Measurements from ENCODE around the gene OCLN.
"Not testable (repeated sequence)": the region's sequence is repeated elsewhere in the genome, so short reads cannot be mapped to it uniquely, and the experiment has no call there.

DNA sequence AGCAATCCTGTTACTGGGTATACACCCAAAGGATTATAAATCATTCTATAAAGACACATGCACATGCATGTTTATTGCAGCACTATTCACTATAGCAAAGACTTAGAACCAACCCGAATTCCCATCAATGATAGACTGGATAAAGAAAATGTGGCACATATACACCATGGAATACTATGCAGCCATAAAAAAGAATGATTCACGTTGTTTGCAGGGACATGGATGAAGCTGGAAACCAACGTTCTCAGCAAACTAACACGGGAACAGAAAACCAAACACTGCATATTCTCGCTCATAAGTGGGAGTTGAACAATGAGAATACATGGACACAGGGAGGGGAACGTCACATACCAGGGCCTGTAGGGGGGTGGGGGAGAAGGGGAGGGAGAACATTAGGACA, 21.1 kb upstream of the OCLN start:
- TF ChIP-seq POLR2AphosphoS5, POLR2A (IDR thresholded peaks at IDR 0.05): not testable (repeated sequence)
- TF ChIP-seq, protein P1, sequence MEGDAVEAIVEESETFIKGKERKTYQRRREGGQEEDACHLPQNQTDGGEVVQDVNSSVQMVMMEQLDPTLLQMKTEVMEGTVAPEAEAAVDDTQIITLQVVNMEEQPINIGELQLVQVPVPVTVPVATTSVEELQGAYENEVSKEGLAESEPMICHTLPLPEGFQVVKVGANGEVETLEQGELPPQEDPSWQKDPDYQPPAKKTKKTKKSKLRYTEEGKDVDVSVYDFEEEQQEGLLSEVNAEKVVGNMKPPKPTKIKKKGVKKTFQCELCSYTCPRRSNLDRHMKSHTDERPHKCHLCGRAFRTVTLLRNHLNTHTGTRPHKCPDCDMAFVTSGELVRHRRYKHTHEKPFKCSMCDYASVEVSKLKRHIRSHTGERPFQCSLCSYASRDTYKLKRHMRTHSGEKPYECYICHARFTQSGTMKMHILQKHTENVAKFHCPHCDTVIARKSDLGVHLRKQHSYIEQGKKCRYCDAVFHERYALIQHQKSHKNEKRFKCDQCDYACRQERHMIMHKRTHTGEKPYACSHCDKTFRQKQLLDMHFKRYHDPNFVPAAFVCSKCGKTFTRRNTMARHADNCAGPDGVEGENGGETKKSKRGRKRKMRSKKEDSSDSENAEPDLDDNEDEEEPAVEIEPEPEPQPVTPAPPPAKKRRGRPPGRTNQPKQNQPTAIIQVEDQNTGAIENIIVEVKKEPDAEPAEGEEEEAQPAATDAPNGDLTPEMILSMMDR (IDR thresholded peaks at IDR 0.05), result not testable (repeated sequence)

Measured in gastroesophageal sphincter (tissue), 3 donors.